RWPE1 (cell line): ENCODE measurements around the gene DOK1.

ENCODE experiments used
- CTCF ChIA-PET: fragments of 350-600 bp; sonication (Branson Sonifier 250); formaldehyde crosslinking; extraction: SDS; loops from one replicate; lab custom pipeline; 2021; lab: Yijun Ruan, JAX
- POLR2A ChIA-PET: fragments of 400-600 bp; formaldehyde crosslinking; extraction: SDS; loops from one replicate; lab custom pipeline; 2020; ENCODE audit warnings: antibody characterized with exemption; ENCODE audit not compliant: low non-redundant PET; lab: Yijun Ruan, JAX
- DNase-seq: peaks from one replicate; pipeline ENCODE4 v3.0.0; 2012; ENCODE audit warnings: low spot score
- H3K27ac ChIP-seq: fragments of 450-650 bp; 2 replicates; pipeline ENCODE4 v1.5.1; 2017
- TF ChIP-seq, protein P1 (sequence below): fragments of 450-650 bp; conservative IDR thresholded peaks from 2 replicates; pipeline ENCODE4 v1.5.1; 2017; ENCODE audit warnings: low read depth, mild to moderate bottlenecking

Gene DOK1

DNA sequence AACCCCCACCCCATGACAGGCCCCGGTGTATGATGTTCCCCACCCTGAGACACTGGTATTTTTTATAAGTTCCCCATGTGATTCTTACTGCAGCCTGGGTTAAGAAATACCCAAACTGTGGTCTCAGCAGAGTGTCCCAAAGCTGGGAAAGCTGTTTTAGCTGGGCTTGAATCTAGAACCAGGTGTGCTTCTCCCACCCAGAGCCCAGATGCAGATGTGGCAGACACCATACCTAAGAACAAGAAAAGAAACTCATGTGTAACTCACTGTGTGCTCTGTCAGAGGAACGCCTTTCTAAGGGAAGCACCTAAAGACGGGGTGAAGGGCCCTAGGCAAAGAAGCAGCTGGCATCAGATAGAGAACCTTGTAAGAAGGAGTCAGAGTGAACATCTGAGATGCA, 23.9 kb downstream of the DOK1 start:
- CTCF ChIA-PET: no interaction called here
- H3K27ac ChIP-seq: no peak overlapping the region
- POLR2A ChIA-PET: no interaction called here
- TF ChIP-seq, protein P1, sequence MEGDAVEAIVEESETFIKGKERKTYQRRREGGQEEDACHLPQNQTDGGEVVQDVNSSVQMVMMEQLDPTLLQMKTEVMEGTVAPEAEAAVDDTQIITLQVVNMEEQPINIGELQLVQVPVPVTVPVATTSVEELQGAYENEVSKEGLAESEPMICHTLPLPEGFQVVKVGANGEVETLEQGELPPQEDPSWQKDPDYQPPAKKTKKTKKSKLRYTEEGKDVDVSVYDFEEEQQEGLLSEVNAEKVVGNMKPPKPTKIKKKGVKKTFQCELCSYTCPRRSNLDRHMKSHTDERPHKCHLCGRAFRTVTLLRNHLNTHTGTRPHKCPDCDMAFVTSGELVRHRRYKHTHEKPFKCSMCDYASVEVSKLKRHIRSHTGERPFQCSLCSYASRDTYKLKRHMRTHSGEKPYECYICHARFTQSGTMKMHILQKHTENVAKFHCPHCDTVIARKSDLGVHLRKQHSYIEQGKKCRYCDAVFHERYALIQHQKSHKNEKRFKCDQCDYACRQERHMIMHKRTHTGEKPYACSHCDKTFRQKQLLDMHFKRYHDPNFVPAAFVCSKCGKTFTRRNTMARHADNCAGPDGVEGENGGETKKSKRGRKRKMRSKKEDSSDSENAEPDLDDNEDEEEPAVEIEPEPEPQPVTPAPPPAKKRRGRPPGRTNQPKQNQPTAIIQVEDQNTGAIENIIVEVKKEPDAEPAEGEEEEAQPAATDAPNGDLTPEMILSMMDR: no peak
- DNase-seq: no peak

GRCh38 chr2:74581463-74581862, 26.9 kb downstream of the DOK1 start:
- TF ChIP-seq, protein P1: no peak
- CTCF ChIA-PET: no interaction called here

GRCh38 chr2:74582184-74582583, 27.7 kb downstream of the DOK1 start:
- ChIA-PET POLR2A (no interaction called here), CTCF (interaction anchor here (0.6 kb wide), 1 partner anchor 1007 kb away, joined by 3 read pairs; no protein-coding TSS in a partner anchor)
- H3K27ac ChIP-seq: no peak overlapping the region
- TF ChIP-seq, protein P1: no peak
- DNase-seq: no peak

More at GRCh38 chr2:74581463-74581862, 26.9 kb downstream of the DOK1 start:
- POLR2A ChIA-PET: no interaction called here
- DNase-seq: no peak
- no peak overlapping the region for H3K27ac ChIP-seq

DNA sequence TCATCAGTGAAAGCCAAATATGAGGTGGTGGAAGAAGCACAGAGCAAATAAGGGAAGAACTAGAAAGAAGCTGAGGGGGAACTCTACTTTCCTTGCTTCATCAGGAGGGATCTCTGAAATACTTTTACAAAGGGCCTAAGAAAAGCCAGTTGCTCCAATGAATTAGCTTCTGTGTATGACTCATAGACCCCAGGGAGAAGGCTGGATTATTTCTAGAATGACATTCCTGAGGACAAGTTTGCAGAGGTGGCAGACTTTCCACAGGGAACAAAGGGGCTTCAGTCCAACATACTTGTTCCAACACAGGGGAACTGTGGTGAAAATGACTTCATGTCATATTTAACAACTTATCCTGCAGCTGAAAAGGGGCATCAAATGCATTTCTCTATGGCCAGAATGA, 29.0 kb downstream of the DOK1 start:
- DNase-seq: no peak
- TF ChIP-seq, protein P1: no peak
- no peak overlapping the region for H3K27ac ChIP-seq
- ChIA-PET CTCF (interaction anchor here (0.6 kb wide), 2 partner anchors 90 to 174 kb away, joined by 3 read pairs; no protein-coding TSS in a partner anchor), POLR2A (no interaction called here)

DNA sequence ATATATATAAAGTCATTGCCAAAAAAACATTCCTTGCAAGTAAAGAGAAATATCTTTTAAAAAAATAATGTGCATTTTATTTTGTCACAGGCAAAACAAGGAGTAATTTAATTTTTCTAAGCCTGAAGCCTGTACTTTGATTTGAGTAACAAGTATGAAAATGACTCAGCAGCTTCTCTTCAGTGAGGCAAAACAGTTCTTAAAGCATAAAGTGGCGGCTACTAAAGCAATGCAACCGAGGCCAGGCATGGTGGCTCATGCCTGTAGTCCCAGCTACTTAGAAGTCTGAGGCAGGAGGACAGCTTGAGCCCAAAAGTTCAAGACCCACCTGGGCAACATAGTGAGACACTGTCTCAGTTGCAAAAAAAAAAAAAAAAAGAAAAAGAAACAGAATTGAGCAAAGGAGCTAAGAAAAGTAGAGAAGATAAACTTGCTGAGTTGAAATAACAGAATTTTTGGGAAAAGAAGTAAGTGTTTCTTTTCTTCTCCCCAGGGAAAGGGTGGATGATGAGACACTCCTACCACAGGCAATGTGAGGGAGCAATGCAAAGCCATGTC, 29.6 kb downstream of the DOK1 start:
- POLR2A ChIA-PET: interaction anchor here (0.6 kb wide), 1 partner anchor 117 kb away, joined by 3 read pairs; no protein-coding TSS in a partner anchor

DNA sequence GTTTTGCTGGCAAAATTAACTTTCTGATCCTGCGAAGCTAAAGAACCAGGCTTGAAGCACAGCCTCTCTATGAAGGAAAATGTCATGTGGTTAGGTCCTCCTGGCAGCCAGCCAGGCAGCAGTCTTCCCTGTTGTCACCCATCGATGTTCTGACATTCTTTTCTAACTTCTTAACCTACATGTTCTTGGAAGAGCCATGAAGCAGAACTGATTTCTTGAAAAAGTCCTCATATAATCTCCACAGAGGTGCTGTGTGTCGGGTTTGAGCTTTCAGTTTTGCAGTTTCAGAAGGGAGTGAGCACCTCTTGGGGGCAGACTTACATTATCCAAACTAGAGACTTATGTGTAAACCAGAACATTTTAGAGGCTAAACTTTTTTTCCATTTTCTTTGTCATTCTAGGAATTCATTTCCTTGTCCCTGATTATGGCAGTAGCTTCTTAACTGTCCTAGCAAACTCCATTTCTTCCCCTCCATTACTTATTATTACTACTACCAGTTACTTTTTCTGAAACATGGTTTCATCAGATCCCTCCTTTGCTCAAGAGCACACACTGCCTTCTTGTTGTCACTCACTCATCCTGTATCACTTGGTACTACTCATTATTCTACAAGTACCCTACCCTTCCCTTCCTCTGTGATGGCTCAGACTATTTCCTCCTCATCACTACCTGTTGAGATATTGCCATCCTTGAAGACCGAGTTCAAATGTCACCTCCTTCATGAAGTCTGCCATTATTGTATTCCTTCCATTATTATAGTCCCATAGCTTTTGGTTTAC, 31.1 kb downstream of the DOK1 start:
- TF ChIP-seq, protein P1: no peak
- no peak for DNase-seq
- CTCF ChIA-PET: no interaction called here
- POLR2A ChIA-PET: interaction anchor here (0.6 kb wide), 1 partner anchor 22 kb away, joined by 4 read pairs; no protein-coding TSS in a partner anchor
- H3K27ac ChIP-seq: no peak overlapping the region

More for the DNA sequence above, 29.6 kb downstream of the DOK1 start:
- TF ChIP-seq, protein P1: no peak
- H3K27ac ChIP-seq: no peak overlapping the region
- DNase-seq: no peak
- CTCF ChIA-PET: no interaction called here
